IMR-90 (cell line): ENCODE measurements around the gene PRR5. TPM values are rescaled to one million over a fixed set of nuclear protein-coding genes. Genes with fewer than 3 reads are reported as not detected.

ENCODE experiments used
- ATAC-seq: fragments of 200-7000 bp; cut with Tn5 transposase; 2 replicates; pipeline ENCODE4 v1.9.1; 2020; ENCODE audit warnings: low read depth, mild to moderate bottlenecking, moderate library complexity
- Bru-seq: library from RNA; stranded (reverse); fragments of 400-500 nt; gene quantifications from one replicate; lab custom pipeline; 2021; lab: Mats Ljungman, UMichigan
- BruChase-seq, 2 experiments: library from RNA; stranded (reverse); fragments of 400-500 nt; gene quantifications; one replicate each; lab custom pipeline; 2021; lab: Mats Ljungman, UMichigan
- BruUV-seq: library from RNA; stranded (reverse); fragments of 400-500 nt; replicated peaks from 2 replicates; lab custom pipeline; 2021; lab: Mats Ljungman, UMichigan
- CTCF ChIA-PET: fragments of 300-600 bp; formaldehyde crosslinking; extraction: SDS; loops from one replicate; lab custom pipeline; 2021; ENCODE audit warnings: antibody characterized with exemption; lab: Yijun Ruan, JAX
- POLR2A ChIA-PET: fragments of 300-600 bp; sonication (Branson Sonifier 250); formaldehyde crosslinking; loops from one replicate; lab custom pipeline; 2022; ENCODE audit warnings: antibody characterized with exemption; ENCODE audit not compliant: unreplicated experiment; lab: Charles Lee
- DNase-seq: peaks from one replicate; pipeline ENCODE4 v3.0.0; 2013
- H2AFZ ChIP-seq: replicated peaks from 2 replicates; pipeline ENCODE3; 2013; ENCODE audit warnings: low read length, mild to moderate bottlenecking; ENCODE audit not compliant: poor library complexity
- H2AK5ac ChIP-seq: 2 replicates; pipeline ENCODE4 v1.6.1; 2013; ENCODE audit warnings: low read depth, low read length, inconsistent platforms
- H2AK9ac ChIP-seq: replicated peaks from 2 replicates; pipeline ENCODE3; 2013; ENCODE audit warnings: mild to moderate bottlenecking, low read depth, low read length, moderate library complexity; ENCODE audit not compliant: poor library complexity
- H2BK120ac ChIP-seq: 2 replicates; pipeline ENCODE4 v1.6.1; 2013; ENCODE audit warnings: low read depth, low read length, inconsistent platforms
- H2BK15ac ChIP-seq: 3 replicates; pipeline ENCODE4 v1.6.1; 2013; ENCODE audit warnings: low read depth, low read length, inconsistent platforms
- H2BK20ac ChIP-seq: 2 replicates; pipeline ENCODE4 v1.6.1; 2013; ENCODE audit warnings: low read depth, mild to moderate bottlenecking, inconsistent platforms, low read length, moderate library complexity
- H2BK5ac ChIP-seq: 2 replicates; pipeline ENCODE4 v1.6.1; 2013; ENCODE audit warnings: mild to moderate bottlenecking, low read depth, low read length, inconsistent platforms; ENCODE audit not compliant: poor library complexity, severe bottlenecking
- H3K14ac ChIP-seq: replicated peaks from 2 replicates; pipeline ENCODE4 v1.6.1; 2013; ENCODE audit warnings: low read depth, low read length, inconsistent platforms
- H3K18ac ChIP-seq: 2 replicates; pipeline ENCODE4 v1.6.1; 2013; ENCODE audit warnings: low read depth, low read length, control low read depth
- H3K23ac ChIP-seq: 2 replicates; pipeline ENCODE4 v1.6.1; 2013; ENCODE audit warnings: low read depth, low read length, inconsistent platforms
- H3K27ac ChIP-seq: 2 replicates; pipeline ENCODE4 v1.5.1; 2013; ENCODE audit warnings: mild to moderate bottlenecking, control low read depth, low read length; ENCODE audit not compliant: insufficient read depth
- H3K27me3 ChIP-seq: 2 replicates; pipeline ENCODE4 v1.6.1; 2013; ENCODE audit warnings: low read length; ENCODE audit not compliant: control insufficient read depth, insufficient read depth
- H3K36me3 ChIP-seq: 2 replicates; pipeline ENCODE4 v1.6.1; 2013; ENCODE audit warnings: low read length, mixed read lengths; ENCODE audit not compliant: control insufficient read depth, insufficient read depth
- H3K4ac ChIP-seq: 2 replicates; pipeline ENCODE4 v1.6.1; 2013; ENCODE audit warnings: low read depth, low read length, inconsistent platforms
- H3K4me1 ChIP-seq: 2 replicates; pipeline ENCODE4 v1.6.1; 2013; ENCODE audit warnings: low read length, mixed read lengths; ENCODE audit not compliant: control insufficient read depth, insufficient read depth
- H3K4me2 ChIP-seq: 2 replicates; pipeline ENCODE4 v1.6.1; 2013; ENCODE audit warnings: low read depth, mild to moderate bottlenecking, control low read depth, low read length, moderate library complexity
- H3K4me3 ChIP-seq: 2 replicates; pipeline ENCODE4 v1.5.1; 2013; ENCODE audit warnings: low read depth, mild to moderate bottlenecking, control low read depth, low read length, moderate library complexity; ENCODE audit not compliant: insufficient read depth
- H3K56ac ChIP-seq: 2 replicates; pipeline ENCODE4 v1.6.1; 2013; ENCODE audit warnings: low read length, inconsistent platforms; ENCODE audit not compliant: insufficient read depth; ENCODE audit errors: extremely low read depth
- H3K79me1 ChIP-seq, 2 experiments: 2 replicates each; pipeline ENCODE4 v1.6.1; 2013; ENCODE audit warnings: low read length in 2 of 2, inconsistent platforms in 1 of 2, low read depth in 1 of 2
- H3K9ac ChIP-seq: 2 replicates; pipeline ENCODE4 v1.6.1; 2013; ENCODE audit warnings: low read depth, low read length, control low read depth
- H3K9me1 ChIP-seq: 2 replicates; pipeline ENCODE4 v1.6.1; 2013; ENCODE audit warnings: low read length, inconsistent platforms; ENCODE audit not compliant: insufficient read depth
- H3K9me3 ChIP-seq: 2 replicates; pipeline ENCODE4 v1.6.1; 2013; ENCODE audit warnings: low read length; ENCODE audit not compliant: control insufficient read depth, insufficient read depth
- H4K20me1 ChIP-seq: 2 replicates; pipeline ENCODE4 v1.6.1; 2013; ENCODE audit warnings: low read length, inconsistent platforms; ENCODE audit not compliant: insufficient read depth
- H4K5ac ChIP-seq: 2 replicates; pipeline ENCODE4 v1.6.1; 2013; ENCODE audit warnings: mild to moderate bottlenecking, low read depth, low read length, control low read depth
- H4K8ac ChIP-seq, 2 experiments: 2 replicates each; pipeline ENCODE4 v1.6.1; 2013; ENCODE audit warnings: low read depth in 2 of 2, low read length in 2 of 2, control low read depth in 1 of 2, inconsistent platforms in 1 of 2
- H4K91ac ChIP-seq: 2 replicates; pipeline ENCODE4 v1.6.1; 2013; ENCODE audit warnings: low read depth, low read length, inconsistent platforms; ENCODE audit not compliant: insufficient read depth
- BHLHE40 ChIP-seq: fragments of 150-350 bp; IDR thresholded peaks from 2 replicates; pipeline ENCODE4 v1.6.1; 2016; ENCODE audit warnings: mild to moderate bottlenecking, low read depth, low read length
- CEBPB ChIP-seq: IDR thresholded peaks from 2 replicates; pipeline ENCODE4 v1.6.1; 2012; ENCODE audit warnings: low read depth, low read length, improper control_type of control experiment
- CTCF ChIP-seq: conservative IDR thresholded peaks from 2 replicates; pipeline ENCODE4 v1.5.1; 2012; ENCODE audit warnings: mild to moderate bottlenecking, low read depth, low read length, improper control_type of control experiment
- ELK1 ChIP-seq: fragments of 150-350 bp; IDR thresholded peaks from 2 replicates; pipeline ENCODE4 v1.6.1; 2016; ENCODE audit warnings: low read depth, mild to moderate bottlenecking, low read length, moderate library complexity, borderline replicate concordance
- FOS ChIP-seq: fragments of 150-350 bp; IDR thresholded peaks from 2 replicates; pipeline ENCODE4 v1.6.1; 2016; ENCODE audit warnings: low read depth, low read length
- MAFK ChIP-seq: IDR thresholded peaks from 2 replicates; pipeline ENCODE4 v1.6.1; 2012; ENCODE audit warnings: low read depth, low read length, improper control_type of control experiment
- MAZ ChIP-seq: IDR thresholded peaks from 2 replicates; pipeline ENCODE4 v1.6.1; 2012; ENCODE audit warnings: low read depth, mild to moderate bottlenecking, low read length, improper control_type of control experiment, moderate library complexity, borderline replicate concordance
- NFE2L2 ChIP-seq: fragments of 150-350 bp; IDR thresholded peaks from 2 replicates; pipeline ENCODE4 v1.6.1; 2016; ENCODE audit warnings: low read depth, mild to moderate bottlenecking, low read length
- POLR2A ChIP-seq: IDR thresholded peaks from 2 replicates; pipeline ENCODE4 v1.6.1; 2012; ENCODE audit warnings: mild to moderate bottlenecking, low read depth, low read length
- RAD21 ChIP-seq: IDR thresholded peaks from 2 replicates; pipeline ENCODE4 v1.6.1; 2012; ENCODE audit warnings: low read length, improper control_type of control experiment
- RCOR1 ChIP-seq: IDR thresholded peaks from 2 replicates; pipeline ENCODE4 v1.6.1; 2012; ENCODE audit warnings: mild to moderate bottlenecking, low read length, improper control_type of control experiment; ENCODE audit not compliant: insufficient replicate concordance
- RFX5 ChIP-seq: IDR thresholded peaks from 2 replicates; pipeline ENCODE4 v1.8.0; 2012; ENCODE audit warnings: low read depth, mild to moderate bottlenecking, low read length, moderate library complexity
- SMC3 ChIP-seq: fragments of 150-350 bp; IDR thresholded peaks from 2 replicates; pipeline ENCODE4 v1.6.1; 2016; ENCODE audit warnings: low read depth, mild to moderate bottlenecking, antibody characterized with exemption, low read length, moderate library complexity
- WGBS, 2 experiments: methylation state at CpG; one replicate each; pipeline versions ENCODE4 v1.1.5 to v1.1.7; 2013; ENCODE audit warnings: missing lambda C conversion rate in 2 of 2; ENCODE audit not compliant: insufficient read length in 1 of 2; ENCODE audit errors: extremely low coverage in 2 of 2; 5-methylcytosine and 5-hydroxymethylcytosine counted together
- dilution Hi-C: fragments of 300-500 bp; cut with HindIII; formaldehyde crosslinking; loops from one replicate; pipeline ENCODE4 v1.14.3; 2018; ENCODE audit warnings: low sequenced_read_pairs; ENCODE audit not compliant: unreplicated experiment
- in situ Hi-C: fragments of 300-500 bp; cut with MboI; formaldehyde crosslinking; loops from 3 replicates; pipeline ENCODE4 v1.14.3; 2019; ENCODE audit warnings: low sequenced_read_pairs, inconsistent platforms, mixed read lengths
- intact Hi-C: fragments of 100-400 bp; cut with micrococcal nuclease; formaldehyde crosslinking; loops from 2 replicates; pipeline ENCODE4 v1.10.0; 2022
- long read RNA-seq: library from polyadenylated mRNA; unstranded; transcript quantifications from one replicate; pipeline ENCODE4 v2.0.0, GENCODE V29; 2021; ENCODE audit not compliant: unreplicated experiment
- polyA plus RNA-seq, 3 experiments: library from polyadenylated mRNA; depleted of rRNA; stranded (reverse); fragments of >200 nt; gene quantifications; 2 replicates each; pipeline ENCODE4 v1.2.3, GENCODE V29; 2012; ENCODE audit warnings: low replicate concordance in 1 of 3
- total RNA-seq: library from RNA; depleted of rRNA; stranded (reverse); fragments of >200 nt; gene quantifications from 2 replicates; pipeline ENCODE4 v1.2.3, GENCODE V29; 2012; rRNA removed

PRR5 gene
- total RNA-seq (7.5 and 8.1 TPM in 2 replicates), polyA plus RNA-seq (2012; rRNA removed) (23.1 and 24.3 TPM in 2 replicates), Bru-seq, nascent RNA (percentile 75 among the genes with signal in this experiment), BruChase-seq, experiment 1, labeled RNA remaining after a 6-hour chase (percentile 85 among the genes with signal in this experiment), BruChase-seq, experiment 2, labeled RNA remaining after a 2-hour chase (percentile 88 among the genes with signal in this experiment)
- 17.7 and 39.4 TPM in 2 replicates for polyA plus RNA-seq (2012; cell fraction: cytosol; rRNA removed)
- polyA plus RNA-seq (2012; cell fraction: nucleus; rRNA removed; ENCODE audit: low replicate concordance), result 39.7 and 77.7 TPM in 2 replicates
- long read RNA-seq, transcript PRR5-216 (9 exons, 1,843 nt), result minor isoform, 9 of 40 reads
- long read RNA-seq, transcript PRR5-202 (8 exons, 1,878 nt), result major isoform, 12 of 40 reads
- long read RNA-seq, partial matches to known transcripts, result 2 of 40 reads
- long read RNA-seq, other reads (novel, unspliced or antisense), result 12 of 40 reads

- DNase-seq, result peak; percentile 91
- H2BK120ac ChIP-seq, result peak within 1 kb of the TSS; percentile 83
- H2BK20ac ChIP-seq, result peak within 1 kb of the TSS; percentile 39; the same call in 1 of the 2 replicates
- peak within 1 kb of the TSS; percentile 62 for H3K4me3 ChIP-seq
- no peak within 1 kb of the TSS; the same call in 1 of the 2 replicates for H3K56ac ChIP-seq
- H2AK5ac ChIP-seq, result peak within 1 kb of the TSS; percentile 46
- peak within 1 kb of the TSS; percentile 50 for H3K4me2 ChIP-seq
- H4K20me1 ChIP-seq, result peaks cover 17% of the 10 kb centered on the region
- peak within 1 kb of the TSS; percentile 83 for H3K18ac ChIP-seq
- peak within 1 kb of the TSS; percentile 90 for H2AK9ac ChIP-seq
- H2BK5ac ChIP-seq, result peak within 1 kb of the TSS; percentile 67
- WGBS, 2 experiments, result 14% methylated on average over 18 of the region's 88 CpGs; no CpG with 5 or more reads in 1 of the 2 experiments
- in situ Hi-C loops, result no loop called here
- H2BK15ac ChIP-seq, result peak within 1 kb of the TSS; percentile 66; the same call in 2 of the 3 replicates
- H3K4ac ChIP-seq, result peak within 1 kb of the TSS; percentile 91
- ATAC-seq, result peak; percentile 73
- peaks cover 17 to 30% of the 10 kb centered on the region in 2 experiments for H3K79me1 ChIP-seq
- H3K27me3 ChIP-seq, result no peaks in the 10 kb centered on the region
- peak within 1 kb of the TSS; percentile 68 for H3K27ac ChIP-seq
- H3K9me1 ChIP-seq, result peaks cover 14% of the 10 kb centered on the region; the same call in 1 of the 2 replicates
- intact Hi-C loops, result no loop called here
- H4K8ac ChIP-seq, result peak within 1 kb of the TSS; percentile 94 to 95
- peak within 1 kb of the TSS; percentile 94 for H4K5ac ChIP-seq
- peak within 1 kb of the TSS; percentile 60 for H3K23ac ChIP-seq
- H3K9ac ChIP-seq, result peak within 1 kb of the TSS; percentile 40
- dilution Hi-C loops, result no loop called here
- H4K91ac ChIP-seq, result peak within 1 kb of the TSS; percentile 90
- H2AFZ ChIP-seq, result peak within 1 kb of the TSS; percentile 91
- H3K9me3 ChIP-seq, result no peaks in the 10 kb centered on the region
- POLR2A ChIA-PET, result no interaction called here
- H3K36me3 ChIP-seq, result peaks cover 1% of the 10 kb centered on the region; the same call in 1 of the 2 replicates
- no TSS peak for BruUV-seq
- CTCF ChIA-PET, result interaction anchor here (0.5 kb wide), 1 partner anchor 18 kb away, joined by 3 read pairs; no protein-coding TSS in a partner anchor
- H3K4me1 ChIP-seq, result peaks cover 38% of the 10 kb centered on the region
- peak within 1 kb of the TSS; percentile 6 for H3K14ac ChIP-seq
- TF ChIP-seq FOS, result no peak
- no peak for TF ChIP-seq RAD21
- no peak for TF ChIP-seq CEBPB
- peak; percentile 47; the same call in 1 of the 2 replicates for TF ChIP-seq MAZ
- TF ChIP-seq POLR2A, result no peak
- TF ChIP-seq NFE2L2, result no peak
- no peak for TF ChIP-seq ELK1
- no peak; the same call in 1 of the 2 replicates for TF ChIP-seq CTCF
- peak; percentile 77 for TF ChIP-seq BHLHE40
- TF ChIP-seq RFX5, result no peak
- TF ChIP-seq MAFK, result no peak
- no peak for TF ChIP-seq SMC3
- TF ChIP-seq RCOR1, result peak; percentile 21
Measured at GRCh38 chr22:44701824-44702478, at the start of gene PRR5. Gene PRR5, plus strand, starts transcription at chr22:44702204. Its CDS starts 271 bp downstream, at chr22:44702475.
